ENCODE measurements around the gene OR2AT4.

Gene OR2AT4

DNA sequence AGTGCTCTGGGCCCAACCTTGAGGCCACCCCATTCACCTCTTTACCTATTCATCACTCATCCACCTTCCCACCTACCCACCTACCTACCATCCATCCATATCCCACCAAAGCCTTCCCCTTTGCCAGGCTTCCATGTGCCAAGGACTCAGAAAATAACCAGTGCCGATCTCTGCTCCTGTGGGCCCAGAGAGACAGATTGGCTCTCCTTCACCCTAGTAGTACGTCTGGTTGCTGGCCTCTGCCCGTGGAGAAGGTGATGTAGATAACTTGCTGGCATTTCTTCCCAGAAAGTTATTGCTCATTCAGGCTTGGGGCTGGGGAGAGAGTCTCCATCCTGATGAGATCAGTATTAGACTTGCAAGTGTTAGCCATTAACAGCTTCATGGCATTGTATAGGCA, 62.8 kb downstream of the OR2AT4 start:
- no peak for DNase-seq (ENCODE audit: extremely low read depth, low read depth)
- TF ChIP-seq, protein P1, sequence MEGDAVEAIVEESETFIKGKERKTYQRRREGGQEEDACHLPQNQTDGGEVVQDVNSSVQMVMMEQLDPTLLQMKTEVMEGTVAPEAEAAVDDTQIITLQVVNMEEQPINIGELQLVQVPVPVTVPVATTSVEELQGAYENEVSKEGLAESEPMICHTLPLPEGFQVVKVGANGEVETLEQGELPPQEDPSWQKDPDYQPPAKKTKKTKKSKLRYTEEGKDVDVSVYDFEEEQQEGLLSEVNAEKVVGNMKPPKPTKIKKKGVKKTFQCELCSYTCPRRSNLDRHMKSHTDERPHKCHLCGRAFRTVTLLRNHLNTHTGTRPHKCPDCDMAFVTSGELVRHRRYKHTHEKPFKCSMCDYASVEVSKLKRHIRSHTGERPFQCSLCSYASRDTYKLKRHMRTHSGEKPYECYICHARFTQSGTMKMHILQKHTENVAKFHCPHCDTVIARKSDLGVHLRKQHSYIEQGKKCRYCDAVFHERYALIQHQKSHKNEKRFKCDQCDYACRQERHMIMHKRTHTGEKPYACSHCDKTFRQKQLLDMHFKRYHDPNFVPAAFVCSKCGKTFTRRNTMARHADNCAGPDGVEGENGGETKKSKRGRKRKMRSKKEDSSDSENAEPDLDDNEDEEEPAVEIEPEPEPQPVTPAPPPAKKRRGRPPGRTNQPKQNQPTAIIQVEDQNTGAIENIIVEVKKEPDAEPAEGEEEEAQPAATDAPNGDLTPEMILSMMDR (IDR thresholded peaks at IDR 0.05; ENCODE audit: low read depth, low read length): no peak

DNA sequence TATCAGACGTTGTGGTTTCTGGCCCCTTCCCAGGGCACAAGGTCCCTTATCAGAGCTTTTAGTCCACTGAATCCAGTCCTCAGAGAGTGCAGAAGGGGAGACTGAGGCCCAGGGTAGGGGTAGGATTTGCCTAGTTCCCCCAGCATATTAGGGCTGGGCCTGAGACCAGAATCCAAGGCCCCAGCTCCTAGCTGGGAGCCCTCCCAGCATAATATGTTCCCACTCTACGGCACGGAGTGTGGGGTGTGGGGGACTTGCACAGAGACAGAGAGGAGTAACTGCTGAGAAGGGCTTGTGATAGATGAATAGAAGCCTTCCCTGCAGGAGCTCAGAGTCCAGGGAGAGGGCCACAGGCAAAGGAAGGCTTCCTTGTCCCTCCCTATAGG, 64.1 kb downstream of the OR2AT4 start:
- TF ChIP-seq, protein P1 (IDR thresholded peaks at IDR 0.05; ENCODE audit: low read depth, low read length): no peak
- DNase-seq (ENCODE audit: extremely low read depth, low read depth): no peak

DNA sequence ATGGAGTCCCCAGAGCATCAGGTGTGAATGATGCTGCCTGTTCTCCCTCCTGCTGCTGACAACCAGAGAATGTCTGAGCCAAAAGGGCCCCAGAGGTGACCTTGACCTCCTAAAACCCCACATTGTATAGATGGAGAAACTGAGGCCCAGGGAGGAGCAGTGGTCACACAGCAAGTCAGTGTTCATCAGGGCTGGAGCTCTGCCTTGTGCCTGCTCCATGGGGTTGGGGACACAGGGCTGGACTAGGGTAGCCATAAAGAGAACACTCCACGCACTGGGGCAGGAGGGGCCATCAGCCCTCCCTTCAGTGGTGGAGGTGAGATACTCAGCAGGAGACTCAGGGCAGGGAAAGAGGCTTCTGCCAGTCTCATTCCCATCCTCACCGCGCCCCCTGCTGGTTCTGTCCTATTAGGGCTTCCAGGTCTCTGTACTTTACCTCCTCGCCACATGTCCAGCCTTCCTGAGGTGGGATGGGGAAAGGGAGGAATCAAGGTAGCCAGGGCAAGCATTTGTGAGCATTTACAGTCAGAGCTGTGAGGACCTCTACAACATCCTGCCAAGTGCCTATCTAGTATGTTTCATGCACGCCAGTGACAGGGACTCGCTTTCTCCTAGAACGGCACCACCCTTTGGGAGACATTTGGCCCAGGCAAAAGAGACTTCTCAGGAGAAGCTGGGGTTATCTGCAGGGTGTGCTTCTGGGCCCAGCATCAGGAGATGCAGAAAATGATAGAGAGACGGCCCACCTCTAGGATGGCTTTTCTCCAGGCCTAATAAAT, 64.7 kb downstream of the OR2AT4 start:
- peak; percentile 22 for DNase-seq (ENCODE audit: extremely low read depth, low read depth)
- TF ChIP-seq, protein P1 (IDR thresholded peaks at IDR 0.05; ENCODE audit: low read depth, low read length): peak; percentile 78
